NCI-H2227 (cell line): ENCODE data around the gene PUM1.
A peak's percentile ranks its signal among the peaks of the same experiment; 100 is the strongest.
"Not testable (repeated sequence)": the region's sequence is repeated elsewhere in the genome, so short reads cannot be mapped to it uniquely, and the experiment has no call there.

ENCODE experiments used
- DNase-seq: peaks from one replicate; lab custom pipeline; 2025; ENCODE audit not compliant: unreplicated experiment; lab: John Stamatoyannopoulos, UW

The PUM1 gene, protein sequence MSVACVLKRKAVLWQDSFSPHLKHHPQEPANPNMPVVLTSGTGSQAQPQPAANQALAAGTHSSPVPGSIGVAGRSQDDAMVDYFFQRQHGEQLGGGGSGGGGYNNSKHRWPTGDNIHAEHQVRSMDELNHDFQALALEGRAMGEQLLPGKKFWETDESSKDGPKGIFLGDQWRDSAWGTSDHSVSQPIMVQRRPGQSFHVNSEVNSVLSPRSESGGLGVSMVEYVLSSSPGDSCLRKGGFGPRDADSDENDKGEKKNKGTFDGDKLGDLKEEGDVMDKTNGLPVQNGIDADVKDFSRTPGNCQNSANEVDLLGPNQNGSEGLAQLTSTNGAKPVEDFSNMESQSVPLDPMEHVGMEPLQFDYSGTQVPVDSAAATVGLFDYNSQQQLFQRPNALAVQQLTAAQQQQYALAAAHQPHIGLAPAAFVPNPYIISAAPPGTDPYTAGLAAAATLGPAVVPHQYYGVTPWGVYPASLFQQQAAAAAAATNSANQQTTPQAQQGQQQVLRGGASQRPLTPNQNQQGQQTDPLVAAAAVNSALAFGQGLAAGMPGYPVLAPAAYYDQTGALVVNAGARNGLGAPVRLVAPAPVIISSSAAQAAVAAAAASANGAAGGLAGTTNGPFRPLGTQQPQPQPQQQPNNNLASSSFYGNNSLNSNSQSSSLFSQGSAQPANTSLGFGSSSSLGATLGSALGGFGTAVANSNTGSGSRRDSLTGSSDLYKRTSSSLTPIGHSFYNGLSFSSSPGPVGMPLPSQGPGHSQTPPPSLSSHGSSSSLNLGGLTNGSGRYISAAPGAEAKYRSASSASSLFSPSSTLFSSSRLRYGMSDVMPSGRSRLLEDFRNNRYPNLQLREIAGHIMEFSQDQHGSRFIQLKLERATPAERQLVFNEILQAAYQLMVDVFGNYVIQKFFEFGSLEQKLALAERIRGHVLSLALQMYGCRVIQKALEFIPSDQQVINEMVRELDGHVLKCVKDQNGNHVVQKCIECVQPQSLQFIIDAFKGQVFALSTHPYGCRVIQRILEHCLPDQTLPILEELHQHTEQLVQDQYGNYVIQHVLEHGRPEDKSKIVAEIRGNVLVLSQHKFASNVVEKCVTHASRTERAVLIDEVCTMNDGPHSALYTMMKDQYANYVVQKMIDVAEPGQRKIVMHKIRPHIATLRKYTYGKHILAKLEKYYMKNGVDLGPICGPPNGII

DNA sequence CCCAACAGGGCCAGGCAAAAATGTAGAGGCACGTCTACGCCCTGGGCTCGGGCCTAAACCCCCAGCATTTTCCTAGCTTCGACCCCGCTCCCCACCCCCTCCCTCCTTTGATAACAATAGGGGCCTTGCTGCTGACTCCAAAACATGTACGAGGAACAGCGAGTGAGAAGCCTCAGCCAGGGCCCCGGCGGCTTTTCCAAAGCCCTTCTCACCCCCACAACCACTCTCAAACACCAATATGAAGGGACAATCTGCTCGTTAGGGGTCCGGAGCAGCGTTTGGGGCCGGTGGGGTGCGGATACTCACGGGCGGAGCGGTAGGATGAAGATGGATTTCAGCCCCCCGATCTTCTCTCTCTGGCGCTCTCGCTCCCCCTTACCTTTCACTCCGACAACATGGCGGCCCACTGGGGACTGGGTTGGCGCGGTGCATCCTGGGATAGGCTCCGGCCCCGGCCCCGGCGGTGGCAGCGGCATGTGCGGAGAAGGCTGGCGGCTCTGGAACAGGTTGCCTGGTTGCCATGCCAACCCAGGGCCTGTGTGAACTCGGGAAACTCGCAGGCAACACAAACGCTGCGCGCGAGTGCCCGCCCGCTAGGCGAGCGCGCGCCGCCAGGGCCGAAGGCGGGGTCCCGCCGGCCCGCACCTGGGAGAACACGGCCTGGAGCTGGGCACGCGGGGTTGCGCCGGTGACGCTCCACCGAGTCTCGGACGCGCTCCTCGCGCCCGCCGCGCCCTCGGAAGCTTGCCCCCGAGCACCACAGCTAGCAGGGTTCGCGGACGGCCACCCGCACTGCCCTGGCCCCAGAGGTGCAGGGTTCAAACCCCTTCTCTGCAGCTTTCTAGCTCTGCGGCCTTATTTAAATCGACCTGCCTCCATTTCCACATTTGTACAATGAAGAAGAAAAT, at the start of gene PUM1:
TSS of gene PUM1 (minus strand) at position 408 of the 908 bp plus-strand sequence. CDS start 6,151 bp downstream, outside the sequence.
- DNase-seq: peak; percentile 99

- DNase-seq: no peak
Measured at GRCh38 chr1:31112266-31112935, 46.9 kb upstream of the PUM1 start.

DNA sequence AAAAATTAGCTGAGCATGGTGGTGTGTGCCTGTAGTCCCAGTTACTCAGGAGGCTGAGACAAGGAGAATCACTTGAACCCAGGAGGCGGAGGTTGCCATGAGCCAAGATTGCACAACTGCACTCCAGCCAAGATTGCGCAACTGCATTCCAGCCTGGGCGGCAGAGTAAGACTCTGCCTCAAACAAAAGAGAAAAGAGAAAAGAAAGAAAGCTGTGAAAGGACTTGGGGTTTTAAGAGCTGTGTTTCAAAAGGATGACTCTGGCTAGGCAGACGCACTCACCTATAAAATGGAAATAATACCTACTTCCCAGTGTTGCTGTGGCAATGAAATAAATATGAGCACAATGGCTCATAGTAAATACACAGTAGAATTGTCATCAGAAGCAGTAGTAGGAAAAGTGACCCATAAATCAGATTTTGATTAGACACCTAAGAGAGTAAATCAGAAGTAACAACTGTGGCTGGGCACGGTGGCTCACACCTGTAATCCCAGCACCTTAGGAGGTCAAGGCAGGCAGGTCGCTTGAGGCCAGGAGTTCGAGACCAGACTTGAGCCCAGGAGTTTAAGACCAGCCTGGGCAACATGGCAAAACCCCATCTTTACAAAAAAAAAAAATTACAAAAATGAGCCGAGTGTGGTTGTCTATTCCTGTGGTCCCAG, 45.9 kb upstream of the PUM1 start:
- peak; percentile 59 for DNase-seq

GRCh38 chr1:31110846-31111245, 45.3 kb upstream of the PUM1 start:
- no peak for DNase-seq

GRCh38 chr1:31108861-31109260, 43.3 kb upstream of the PUM1 start:
- DNase-seq: no peak

- DNase-seq: no peak
Measured at GRCh38 chr1:31105646-31106045, 40.1 kb upstream of the PUM1 start.

GRCh38 chr1:31102501-31102950, 37.0 kb upstream of the PUM1 start:
- no peak for DNase-seq

DNA sequence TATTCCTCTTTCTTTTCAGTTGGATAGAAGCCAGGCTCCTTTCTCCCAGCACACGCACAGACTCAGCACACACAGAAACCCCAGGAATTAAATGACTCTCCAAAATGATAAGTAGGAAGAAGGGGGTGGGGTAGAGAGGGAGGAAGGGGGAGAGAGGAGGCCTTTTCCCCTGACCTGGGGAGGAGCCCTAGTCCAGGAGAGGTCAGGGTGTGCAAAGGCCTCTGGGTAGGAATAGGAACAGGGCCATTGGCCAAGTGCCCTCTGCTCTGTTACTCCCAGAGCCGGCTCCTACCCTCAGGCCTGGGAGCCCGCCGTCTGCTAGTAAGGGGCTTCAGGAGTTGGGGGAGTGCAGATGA, 35.6 kb upstream of the PUM1 start:
- DNase-seq: peak; percentile 28

DNA sequence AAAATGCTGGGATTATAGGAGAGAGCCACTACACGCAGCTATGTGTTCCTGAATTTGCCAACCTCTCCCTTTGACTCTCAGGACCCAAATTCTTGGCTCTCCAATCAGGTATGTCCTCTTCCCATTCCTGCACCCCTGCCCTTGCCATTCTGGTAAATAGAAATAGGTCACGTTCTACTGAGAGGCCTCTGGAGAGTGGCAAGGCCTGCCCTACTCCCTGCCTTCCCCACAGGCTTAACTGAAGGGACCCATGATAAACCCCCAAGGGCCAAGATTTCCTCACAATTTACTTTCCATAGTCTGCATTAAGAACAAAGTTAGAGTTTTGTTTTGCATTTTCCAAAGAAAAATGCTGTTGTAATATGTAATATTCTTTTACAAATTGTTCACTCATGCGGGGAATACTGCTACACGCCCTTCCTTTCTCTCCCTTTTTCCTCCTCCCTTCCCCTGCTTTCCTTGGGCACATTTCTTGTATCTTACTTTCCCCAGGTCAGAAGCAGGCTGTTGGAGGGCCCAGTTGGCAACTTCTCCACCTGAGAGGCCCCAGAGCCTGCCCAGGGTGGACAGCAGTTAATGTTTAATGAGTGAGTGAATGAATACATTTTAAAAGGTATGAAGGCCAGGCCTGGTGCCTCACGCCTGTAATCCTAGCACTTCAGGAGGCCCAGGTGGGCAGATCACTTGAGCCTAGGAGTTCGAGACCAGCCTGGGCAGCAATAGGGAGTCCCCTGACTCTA, 33.9 kb upstream of the PUM1 start:
- DNase-seq: no peak

DNA sequence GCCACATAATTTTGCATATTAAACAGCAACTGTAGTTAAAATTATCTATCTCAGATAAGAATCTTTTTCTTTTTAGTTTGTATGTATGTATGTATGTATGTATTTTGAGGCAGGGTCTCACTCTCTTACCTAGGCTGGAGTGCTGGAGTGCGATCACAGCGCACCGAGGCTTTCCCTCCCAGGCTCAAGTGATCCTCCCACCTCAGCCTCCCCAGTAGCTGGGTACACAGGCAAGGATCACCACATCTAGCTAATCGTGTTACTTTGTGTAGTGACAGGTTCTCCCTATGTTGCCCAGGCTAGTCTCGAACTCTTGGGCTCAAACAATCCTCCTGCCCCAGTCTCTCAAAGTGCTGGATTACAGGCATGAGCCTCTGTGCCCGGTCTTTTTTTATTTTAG, 30.5 kb upstream of the PUM1 start:
- no peak for DNase-seq

DNA sequence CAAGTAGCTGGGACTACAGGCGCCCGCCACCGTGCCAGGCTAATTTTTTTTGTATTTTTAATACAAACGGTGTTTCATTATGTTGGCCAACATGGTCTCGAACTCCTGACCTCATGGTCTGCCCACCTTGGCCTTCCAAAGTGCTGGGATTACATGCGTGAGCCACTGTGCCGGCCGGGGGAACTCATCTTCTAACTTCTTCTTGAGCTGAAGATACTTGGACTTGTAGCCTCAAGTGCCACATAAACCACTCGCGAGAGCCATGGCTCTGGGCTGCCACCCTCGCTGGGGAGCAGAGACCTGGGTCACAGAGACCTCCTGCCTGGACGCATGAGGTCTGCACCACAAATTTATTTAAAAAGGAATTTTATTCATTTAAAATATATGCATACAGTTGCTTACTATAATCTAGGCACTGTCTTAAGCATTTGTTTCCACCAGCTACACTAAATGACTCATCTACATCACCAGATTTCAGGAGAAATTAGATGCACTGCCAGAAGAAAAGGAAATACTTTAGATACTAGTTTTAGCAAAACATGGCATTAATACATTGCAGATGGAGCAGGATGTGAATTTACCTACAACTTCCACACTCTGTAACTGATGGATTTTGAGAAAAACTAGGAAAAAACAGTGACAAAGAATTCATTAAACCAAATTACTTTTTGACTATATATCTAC, 29.9 kb upstream of the PUM1 start:
- no peak for DNase-seq

- not testable (repeated sequence) for DNase-seq
Measured at GRCh38 chr1:31088081-31088480, 22.6 kb upstream of the PUM1 start.

- DNase-seq: no peak
Measured at GRCh38 chr1:31084782-31085569, 19.5 kb upstream of the PUM1 start.

GRCh38 chr1:31082385-31082784, 16.9 kb upstream of the PUM1 start:
- DNase-seq: no peak

- no peak for DNase-seq
Measured at GRCh38 chr1:31073044-31073443, 7.5 kb upstream of the PUM1 start.

DNA sequence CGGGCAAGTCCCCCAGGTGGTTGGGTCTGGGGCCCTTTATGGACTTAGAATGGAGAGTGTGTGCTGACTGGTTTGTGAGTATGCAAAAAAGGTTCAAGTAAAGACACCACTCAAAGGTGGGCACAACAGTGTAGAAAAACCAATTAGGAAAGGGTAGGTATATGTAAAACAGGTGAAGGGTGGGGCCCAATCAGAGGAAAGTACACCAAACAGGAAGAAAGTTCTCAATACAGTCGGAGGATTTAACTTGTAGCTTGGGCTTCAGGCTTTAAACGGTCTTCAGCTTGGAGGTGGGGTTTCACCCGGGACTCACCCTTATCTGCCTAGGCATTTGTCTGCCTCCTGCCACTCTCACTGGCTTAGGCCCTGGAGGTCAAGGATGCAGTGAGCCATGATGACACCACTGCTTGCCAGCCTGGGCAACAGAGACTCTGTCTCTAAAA, 6.8 kb upstream of the PUM1 start:
- no peak for DNase-seq

DNA sequence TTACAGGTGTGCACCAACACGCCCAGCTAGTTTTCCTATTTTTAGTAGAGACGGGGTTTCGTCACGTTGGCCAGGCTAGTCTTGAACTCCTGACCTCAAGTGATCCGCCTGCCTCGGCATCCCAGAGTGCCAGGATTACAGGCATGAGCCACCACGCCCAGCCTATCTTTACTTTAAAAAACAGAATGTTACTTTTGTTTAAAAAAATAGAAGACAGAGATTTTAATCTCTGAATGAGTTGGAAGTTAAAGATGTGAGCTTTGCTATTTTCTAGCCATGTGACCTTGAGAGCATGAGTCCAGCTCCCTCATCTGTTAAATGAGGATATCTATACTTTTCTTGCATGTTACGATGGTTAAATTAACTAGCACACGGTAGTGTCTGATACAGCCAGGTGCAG, 3.9 kb upstream of the PUM1 start:
- DNase-seq: no peak
